Gastrocnemius medialis (tissue), 4 donors: Measurements from ENCODE around the gene OR51B2. TPM values are rescaled to one million over a fixed set of nuclear protein-coding genes. Genes with fewer than 3 reads are reported as not detected.
"Not testable (repeated sequence)": the region's sequence is repeated elsewhere in the genome, so short reads cannot be mapped to it uniquely, and the experiment has no call there.

Source experiments
- ATAC-seq, 2 donors: fragments of 150-250 bp; one replicate each; pipeline ENCODE4 v1.9.1; 2016
- DNase-seq, 2 donors: peaks; one replicate each; pipeline ENCODE4 v3.0.0-alpha.2; 2019
- H3K27ac ChIP-seq, 4 donors: fragments of 200-600 bp; sonication (generic); 1 replicate in 1 of 4; 2 replicates in 3 of 4; pipeline ENCODE4 v1.5.1; 2016 to 2018; ENCODE audit warnings: mild to moderate bottlenecking in 2 of 4, moderate library complexity in 1 of 4
- H3K27me3 ChIP-seq, 3 donors: fragments of 200-600 bp; sonication (generic) in 2 of 3; 1 replicate in 1 of 3; 2 replicates in 2 of 3; pipeline versions ENCODE4 v1.5.1 to v1.6.0; 2016 to 2019; ENCODE audit warnings: mild to moderate bottlenecking in 1 of 3, moderate library complexity in 1 of 3
- H3K36me3 ChIP-seq, 2 donors: fragments of 200-600 bp; sonication (generic) in 1 of 2; one replicate each; pipeline ENCODE4 v1.5.1; 2017 to 2018
- H3K4me1 ChIP-seq, 2 donors: fragments of 200-600 bp; sonication (generic) in 1 of 2; one replicate each; pipeline ENCODE4 v1.5.1; 2016 to 2017; ENCODE audit warnings: mild to moderate bottlenecking in 2 of 2
- H3K4me3 ChIP-seq, 4 donors: fragments of 200-600 bp; sonication (generic) in 3 of 4; 1 replicate in 1 of 4; 2 replicates in 3 of 4; pipeline ENCODE4 v1.5.1; 2016 to 2019; ENCODE audit warnings: mild to moderate bottlenecking in 2 of 4
- H3K9me3 ChIP-seq, 3 donors: fragments of 200-600 bp; sonication (generic) in 2 of 3; 1 replicate in 1 of 3; 2 replicates in 2 of 3; pipeline ENCODE4 v1.5.1; 2016 to 2019
- POLR2A ChIP-seq, 2 donors: fragments of 450-650 bp; IDR thresholded peaks; one replicate each; pipeline ENCODE4 v1.6.1; 2017; ENCODE audit warnings: antibody characterized with exemption in 2 of 2, mild to moderate bottlenecking in 2 of 2, moderate library complexity in 2 of 2
- in situ Hi-C, 4 donors: fragments of 200-750 bp; cut with MboI; loops; one replicate each; pipeline versions ENCODE4 v1.15.0 to v1.8.0; 2017; ENCODE audit warnings: low sequenced_read_pairs in 4 of 4
- intact Hi-C: fragments of 100-400 bp; cut with DNase I; formaldehyde crosslinking; loops from one replicate; pipeline ENCODE4 v1.15.1; 2023; ENCODE audit warnings: low total_unique reads
- total RNA-seq, 4 donors: library from RNA; depleted of rRNA; stranded (reverse); fragments of >200 nt; gene quantifications; one replicate each; pipeline versions ENCODE4 v1.1.0 to v1.2.3, GENCODE V29; 2016
- TF ChIP-seq, protein P1 (sequence below), 5 experiments: fragments of 450-650 bp in 3 of 5; fragments of 200-600 bp in 2 of 5; sonication (generic) in 2 of 5; IDR thresholded peaks in 4 of 5; conservative IDR thresholded peaks in 1 of 5; 1 replicate in 4 of 5; 2 replicates in 1 of 5; pipeline ENCODE4 v1.5.1; 2016 to 2019; ENCODE audit warnings: antibody characterized with exemption in 5 of 5, mild to moderate bottlenecking in 3 of 5, moderate library complexity in 3 of 5

The OR51B2 gene
- total RNA-seq, 4 donors from 2014 or later, result not detected

GRCh38 chr11:5339771-5340322 is 15.8 kb upstream of the OR51B2 start:
- H3K36me3 ChIP-seq, result no peaks in the 10 kb centered on the region

GRCh38 chr11:5337253-5337652 is 13.2 kb upstream of the OR51B2 start:
- DNase-seq, ATAC-seq, in situ Hi-C loops, H3K27ac ChIP-seq, H3K36me3 ChIP-seq, H3K4me3 ChIP-seq, H3K27me3 ChIP-seq, H3K9me3 ChIP-seq, H3K4me1 ChIP-seq, intact Hi-C loops: not testable (repeated sequence)

More at GRCh38 chr11:5339771-5340322, 15.8 kb upstream of the OR51B2 start:
- TF ChIP-seq POLR2A (IDR thresholded peaks at IDR 0.05), result no peak
- TF ChIP-seq, protein P1, sequence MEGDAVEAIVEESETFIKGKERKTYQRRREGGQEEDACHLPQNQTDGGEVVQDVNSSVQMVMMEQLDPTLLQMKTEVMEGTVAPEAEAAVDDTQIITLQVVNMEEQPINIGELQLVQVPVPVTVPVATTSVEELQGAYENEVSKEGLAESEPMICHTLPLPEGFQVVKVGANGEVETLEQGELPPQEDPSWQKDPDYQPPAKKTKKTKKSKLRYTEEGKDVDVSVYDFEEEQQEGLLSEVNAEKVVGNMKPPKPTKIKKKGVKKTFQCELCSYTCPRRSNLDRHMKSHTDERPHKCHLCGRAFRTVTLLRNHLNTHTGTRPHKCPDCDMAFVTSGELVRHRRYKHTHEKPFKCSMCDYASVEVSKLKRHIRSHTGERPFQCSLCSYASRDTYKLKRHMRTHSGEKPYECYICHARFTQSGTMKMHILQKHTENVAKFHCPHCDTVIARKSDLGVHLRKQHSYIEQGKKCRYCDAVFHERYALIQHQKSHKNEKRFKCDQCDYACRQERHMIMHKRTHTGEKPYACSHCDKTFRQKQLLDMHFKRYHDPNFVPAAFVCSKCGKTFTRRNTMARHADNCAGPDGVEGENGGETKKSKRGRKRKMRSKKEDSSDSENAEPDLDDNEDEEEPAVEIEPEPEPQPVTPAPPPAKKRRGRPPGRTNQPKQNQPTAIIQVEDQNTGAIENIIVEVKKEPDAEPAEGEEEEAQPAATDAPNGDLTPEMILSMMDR (IDR thresholded peaks at IDR 0.05 in 4 of 5, conservative IDR thresholded peaks at IDR 0.05 in 1 of 5), result no peak
- Histone ChIP-seq H3K27me3 (no peaks in the 10 kb centered on the region), H3K27ac (no peak overlapping the region), H3K9me3 (no peaks in the 10 kb centered on the region), H3K4me1 (no peaks in the 10 kb centered on the region), H3K4me3 (no peak overlapping the region)
- in situ Hi-C loops (no loop called here), intact Hi-C loops (no loop called here)
- ATAC-seq (no peak), DNase-seq (no peak)

DNA sequence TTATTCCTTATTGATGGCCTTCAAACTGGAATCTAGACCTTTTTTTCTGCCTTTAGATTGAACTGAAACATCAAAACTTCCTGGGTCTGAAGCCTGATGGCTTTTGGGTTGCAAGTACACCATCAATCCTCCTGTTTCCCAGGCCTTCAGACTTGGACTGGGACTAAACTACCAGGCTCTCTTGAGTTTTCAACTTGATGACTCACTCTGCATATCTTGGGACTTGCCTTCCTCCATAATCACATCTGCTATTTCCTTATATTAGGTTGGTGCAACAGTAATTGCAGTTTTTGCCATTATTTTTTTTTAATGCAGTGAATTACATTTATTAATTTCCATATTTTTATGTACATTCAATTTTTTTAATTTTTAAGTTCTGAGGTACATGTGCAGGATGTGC is 12.2 kb upstream of the OR51B2 start:
- intact Hi-C loops, result no loop called here
- no peak for DNase-seq
- H3K36me3 ChIP-seq, result no peaks in the 10 kb centered on the region
- H3K4me3 ChIP-seq, result no peak overlapping the region
- no peak overlapping the region for H3K27ac ChIP-seq
- H3K9me3 ChIP-seq, result no peaks in the 10 kb centered on the region
- no peak for ATAC-seq
- no peaks in the 10 kb centered on the region for H3K4me1 ChIP-seq
- in situ Hi-C loops, result no loop called here
- no peaks in the 10 kb centered on the region for H3K27me3 ChIP-seq
- TF ChIP-seq POLR2A (IDR thresholded peaks at IDR 0.05), result no peak
- TF ChIP-seq, protein P1 (IDR thresholded peaks at IDR 0.05 in 4 of 5, conservative IDR thresholded peaks at IDR 0.05 in 1 of 5), result no peak

GRCh38 chr11:5335170-5335569 is 11.1 kb upstream of the OR51B2 start:
- no peak overlapping the region for H3K27ac ChIP-seq
- no peak for TF ChIP-seq POLR2A (IDR thresholded peaks at IDR 0.05)
- TF ChIP-seq, protein P1 (IDR thresholded peaks at IDR 0.05 in 4 of 5, conservative IDR thresholded peaks at IDR 0.05 in 1 of 5), result no peak
- no peaks in the 10 kb centered on the region for H3K9me3 ChIP-seq
- no peaks in the 10 kb centered on the region for H3K27me3 ChIP-seq
- no peak overlapping the region for H3K4me3 ChIP-seq
- no peaks in the 10 kb centered on the region for H3K4me1 ChIP-seq
- DNase-seq (no peak), ATAC-seq (no peak)
- intact Hi-C loops, result no loop called here
- in situ Hi-C loops, result no loop called here
- H3K36me3 ChIP-seq, result no peaks in the 10 kb centered on the region

- H3K9me3 ChIP-seq, result no peaks in the 10 kb centered on the region
- H3K4me1 ChIP-seq, result no peaks in the 10 kb centered on the region
- H3K27ac ChIP-seq, result no peak overlapping the region
- TF ChIP-seq, protein P1 (IDR thresholded peaks at IDR 0.05 in 4 of 5, conservative IDR thresholded peaks at IDR 0.05 in 1 of 5), result no peak
- no peak for TF ChIP-seq POLR2A (IDR thresholded peaks at IDR 0.05)
- DNase-seq, result no peak
- no peaks in the 10 kb centered on the region for H3K27me3 ChIP-seq
- H3K36me3 ChIP-seq, result no peaks in the 10 kb centered on the region
- intact Hi-C loops, result no loop called here
- no peak for ATAC-seq
- no peak overlapping the region for H3K4me3 ChIP-seq
- in situ Hi-C loops, result no loop called here
These were observed 6.8 kb downstream of the OR51B2 start for GRCh38 chr11:5317292-5317691.

GRCh38 chr11:5313326-5314023 is 10.6 kb downstream of the OR51B2 start:
- H3K4me3 ChIP-seq, H3K27me3 ChIP-seq, DNase-seq, intact Hi-C loops, ATAC-seq, H3K9me3 ChIP-seq, in situ Hi-C loops, H3K4me1 ChIP-seq, H3K27ac ChIP-seq, H3K36me3 ChIP-seq: not testable (repeated sequence)
